Measurements from ENCODE around the gene C1QL4. TPM values are rescaled to one million over a fixed set of nuclear protein-coding genes. Genes with fewer than 3 reads are reported as not detected.

The C1QL4 gene
- total and polyA plus RNA-seq, 9 of the 15 experiments (the other 6 are each of a cell fraction or from before 2014, with no cell fraction given) = 0.08 to 2.1 (median 0.31) TPM

- Histone ChIP-seq H3K79me2 (ENCODE audit: control insufficient read depth, insufficient read depth, low read length) (peaks cover 58% of the 10 kb centered on the region), H3K4me2 (ENCODE audit: insufficient read depth, low read length) (peak overlapping the region; percentile 56; the same call in 1 of the 2 replicates), H3K4me1 (replicated peaks in 1 of 2; ENCODE audit: control insufficient read depth in 2 of 2, insufficient read depth in 2 of 2, low read length in 2 of 2) (peaks cover 12 to 19% of the 10 kb centered on the region in 2 experiments; a peak in 3 of 5 replicates), H3K9me1 (ENCODE audit: control insufficient read depth, insufficient read depth, low read length) (no peaks in the 10 kb centered on the region), H3K36me3 (ENCODE audit: control insufficient read depth, insufficient read depth, low read length) (peaks cover 10% of the 10 kb centered on the region; the same call in 1 of the 3 replicates), H3K4me3 (no peak overlapping the region), H3K9me3 (replicated peaks; ENCODE audit: control insufficient read depth, insufficient read depth, low read depth, low read length) (no peaks in the 10 kb centered on the region), H3K9ac (ENCODE audit: insufficient read depth in 1 of 2, low read depth in 2 of 2, low read length in 2 of 2) (no peak overlapping the region), H2AFZ (ENCODE audit: low read depth, low read length) (no peak overlapping the region), H3K27ac (ENCODE audit: extremely low read depth, low read depth, low read length) (no peak overlapping the region), H4K20me1 (replicated peaks; ENCODE audit: control insufficient read depth, insufficient read depth, low read length) (no peaks in the 10 kb centered on the region), H3K27me3 (ENCODE audit: control insufficient read depth in 2 of 2, insufficient read depth in 2 of 2, low read length in 2 of 2) (no peaks in the 10 kb centered on the region)
- intact Hi-C loops (cut with micrococcal nuclease) (no loop called here), in situ Hi-C loops (cut with MboI) (no loop called here)
- ChIA-PET CTCF (ENCODE audit: low intra/inter-chr PET ratio) (no interaction called here), POLR2A (interaction anchor here (1.1 kb wide), 2 partner anchors 19 to 39 kb away, joined by 3 to 5 read pairs; no protein-coding TSS in a partner anchor)
- DNase-seq (ENCODE audit: extremely low read depth in 1 of 4, low spot score in 3 of 4) (no peak), ATAC-seq (no peak), FAIRE-seq (no peak)
- 75% methylated on average over 6 of the region's 6 CpGs for WGBS (ENCODE audit: insufficient coverage, low coverage, missing lambda C conversion rate)
- BruUV-seq (replicated peaks) = no TSS peak
- no peak for TF ChIP-seq ASH1L (IDR thresholded peaks at IDR 0.05; ENCODE audit: borderline replicate concordance, low read depth, partially characterized antibody)
- no peak for TF ChIP-seq ZBTB17 (CRISPR knock-in tag; IDR thresholded peaks at IDR 0.05)
- TF ChIP-seq ELF1 (tag; IDR thresholded peaks at IDR 0.05) = no peak
- no peak for TF ChIP-seq POLR2H (tag; IDR thresholded peaks at IDR 0.05; ENCODE audit: low read depth)
- no peak for TF ChIP-seq ZNF3 (CRISPR knock-in tag; IDR thresholded peaks at IDR 0.05)
- TF ChIP-seq ZNF384 (IDR thresholded peaks at IDR 0.05; ENCODE audit: low read depth, low read length) = no peak
- TF ChIP-seq CLOCK (CRISPR knock-in tag; IDR thresholded peaks at IDR 0.05; ENCODE audit: borderline replicate concordance) = no peak
- no peak for TF ChIP-seq ZNF780A (CRISPR knock-in tag; IDR thresholded peaks at IDR 0.05)
- no peak for TF ChIP-seq ZSCAN29 (IDR thresholded peaks at IDR 0.05)
- TF ChIP-seq ZNF121 (CRISPR knock-in tag; conservative IDR thresholded peaks at IDR 0.05) = peak; percentile 75
- TF ChIP-seq ZNF175 (CRISPR knock-in tag; IDR thresholded peaks at IDR 0.05; ENCODE audit: low read depth) = no peak
- TF ChIP-seq ATF7 (IDR thresholded peaks at IDR 0.05) = no peak
- TF ChIP-seq ZFPM2 (CRISPR knock-in tag; IDR thresholded peaks at IDR 0.05) = no peak
- TF ChIP-seq BCOR (IDR thresholded peaks at IDR 0.05) = 0 out of 2 replicates have a peak, but pooled peaks have one; percentile 25
- no peak for TF ChIP-seq YY1 (IDR thresholded peaks at IDR 0.05; ENCODE audit: borderline replicate concordance in 1 of 3, control insufficient read depth in 1 of 3, extremely low read depth in 1 of 3, insufficient read depth in 3 of 3, insufficient read length in 1 of 3, insufficient replicate concordance in 2 of 3, low read depth in 1 of 3, low read length in 2 of 3)
- TF ChIP-seq SRF (CRISPR knock-in tag; IDR thresholded peaks at IDR 0.05) = no peak
Measured at GRCh38 chr12:49370539-49370938, 33.6 kb upstream of the C1QL4 start.

All from K562 (cell line).